Testis (tissue), 2 donors: ENCODE measurements around the gene MRPL9.

Source experiments
- POLR2A ChIP-seq: fragments of 450-650 bp; IDR thresholded peaks from one replicate; pipeline ENCODE4 v1.6.1; 2017; ENCODE audit warnings: antibody characterized with exemption, mild to moderate bottlenecking, moderate library complexity
- TF ChIP-seq, protein P1 (sequence below), 3 experiments: fragments of 450-650 bp in 2 of 3; fragments of 200-600 bp in 1 of 3; sonication (generic) in 1 of 3; IDR thresholded peaks; one replicate each; pipeline ENCODE4 v1.5.1; 2016 to 2019; ENCODE audit warnings: antibody characterized with exemption in 3 of 3, mild to moderate bottlenecking in 2 of 3, moderate library complexity in 1 of 3

DNA sequence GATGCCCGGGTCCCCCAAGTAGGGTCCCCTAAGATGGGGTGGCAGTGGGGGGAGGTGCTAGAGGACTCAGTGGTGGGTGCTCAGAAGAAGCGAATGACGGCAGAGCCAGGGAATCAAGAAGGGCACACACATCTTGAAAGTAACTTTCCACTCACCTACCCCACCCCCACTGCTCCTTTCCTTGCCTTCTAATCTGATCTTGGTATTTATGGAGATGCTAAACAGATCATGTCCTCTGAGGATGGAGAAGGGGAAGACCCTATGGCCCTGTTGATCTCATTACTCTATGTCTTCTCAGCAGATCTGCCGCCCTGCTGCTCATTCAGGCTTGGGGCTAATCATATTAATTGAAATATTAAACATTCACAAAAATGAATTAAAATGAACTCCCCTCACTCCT lies 44.6 kb downstream of the MRPL9 start:
- TF ChIP-seq POLR2A: no peak
- TF ChIP-seq, protein P1, sequence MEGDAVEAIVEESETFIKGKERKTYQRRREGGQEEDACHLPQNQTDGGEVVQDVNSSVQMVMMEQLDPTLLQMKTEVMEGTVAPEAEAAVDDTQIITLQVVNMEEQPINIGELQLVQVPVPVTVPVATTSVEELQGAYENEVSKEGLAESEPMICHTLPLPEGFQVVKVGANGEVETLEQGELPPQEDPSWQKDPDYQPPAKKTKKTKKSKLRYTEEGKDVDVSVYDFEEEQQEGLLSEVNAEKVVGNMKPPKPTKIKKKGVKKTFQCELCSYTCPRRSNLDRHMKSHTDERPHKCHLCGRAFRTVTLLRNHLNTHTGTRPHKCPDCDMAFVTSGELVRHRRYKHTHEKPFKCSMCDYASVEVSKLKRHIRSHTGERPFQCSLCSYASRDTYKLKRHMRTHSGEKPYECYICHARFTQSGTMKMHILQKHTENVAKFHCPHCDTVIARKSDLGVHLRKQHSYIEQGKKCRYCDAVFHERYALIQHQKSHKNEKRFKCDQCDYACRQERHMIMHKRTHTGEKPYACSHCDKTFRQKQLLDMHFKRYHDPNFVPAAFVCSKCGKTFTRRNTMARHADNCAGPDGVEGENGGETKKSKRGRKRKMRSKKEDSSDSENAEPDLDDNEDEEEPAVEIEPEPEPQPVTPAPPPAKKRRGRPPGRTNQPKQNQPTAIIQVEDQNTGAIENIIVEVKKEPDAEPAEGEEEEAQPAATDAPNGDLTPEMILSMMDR (IDR thresholded peaks at IDR 0.05): no peak
